Testis (tissue), 2 donors: ENCODE results near the gene SLC2A9.

Source experiments
- CTCF ChIP-seq, 3 experiments: fragments of 450-650 bp in 2 of 3; fragments of 200-600 bp in 1 of 3; sonication (generic) in 1 of 3; IDR thresholded peaks; one replicate each; pipeline ENCODE4 v1.5.1; 2016 to 2019; ENCODE audit warnings: antibody characterized with exemption in 3 of 3, mild to moderate bottlenecking in 2 of 3, moderate library complexity in 1 of 3
- POLR2A ChIP-seq: fragments of 450-650 bp; IDR thresholded peaks from one replicate; pipeline ENCODE4 v1.6.1; 2017; ENCODE audit warnings: antibody characterized with exemption, mild to moderate bottlenecking, moderate library complexity

GRCh38 chr4:9903317-9903716 lies 118.0 kb downstream of the SLC2A9 start:
- TF ChIP-seq CTCF (IDR thresholded peaks at IDR 0.05): no peak
- TF ChIP-seq POLR2A: no peak
